ENCODE data around the gene DOCK9.

DOCK9 gene

DNA sequence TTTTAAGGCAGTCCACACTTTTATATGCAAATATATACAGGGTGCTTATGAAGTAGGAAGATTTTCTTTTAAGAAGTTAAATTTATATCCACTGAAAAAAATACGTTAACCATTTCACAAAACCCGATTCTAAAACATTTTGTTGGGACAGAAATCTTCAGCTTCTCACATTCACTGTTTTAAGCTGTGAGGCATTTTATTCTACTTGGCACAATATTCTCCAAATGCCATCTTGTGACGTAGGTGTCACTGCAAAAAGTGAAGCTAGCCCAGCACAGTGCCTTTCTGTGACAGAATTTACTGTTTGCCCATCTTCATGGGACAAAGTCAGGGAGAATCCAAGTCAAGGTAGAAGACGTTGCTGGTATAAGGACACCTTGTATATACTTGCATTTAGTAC is 130.9 kb downstream of the DOCK9 start:
- TF ChIP-seq, protein P1, sequence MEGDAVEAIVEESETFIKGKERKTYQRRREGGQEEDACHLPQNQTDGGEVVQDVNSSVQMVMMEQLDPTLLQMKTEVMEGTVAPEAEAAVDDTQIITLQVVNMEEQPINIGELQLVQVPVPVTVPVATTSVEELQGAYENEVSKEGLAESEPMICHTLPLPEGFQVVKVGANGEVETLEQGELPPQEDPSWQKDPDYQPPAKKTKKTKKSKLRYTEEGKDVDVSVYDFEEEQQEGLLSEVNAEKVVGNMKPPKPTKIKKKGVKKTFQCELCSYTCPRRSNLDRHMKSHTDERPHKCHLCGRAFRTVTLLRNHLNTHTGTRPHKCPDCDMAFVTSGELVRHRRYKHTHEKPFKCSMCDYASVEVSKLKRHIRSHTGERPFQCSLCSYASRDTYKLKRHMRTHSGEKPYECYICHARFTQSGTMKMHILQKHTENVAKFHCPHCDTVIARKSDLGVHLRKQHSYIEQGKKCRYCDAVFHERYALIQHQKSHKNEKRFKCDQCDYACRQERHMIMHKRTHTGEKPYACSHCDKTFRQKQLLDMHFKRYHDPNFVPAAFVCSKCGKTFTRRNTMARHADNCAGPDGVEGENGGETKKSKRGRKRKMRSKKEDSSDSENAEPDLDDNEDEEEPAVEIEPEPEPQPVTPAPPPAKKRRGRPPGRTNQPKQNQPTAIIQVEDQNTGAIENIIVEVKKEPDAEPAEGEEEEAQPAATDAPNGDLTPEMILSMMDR (IDR thresholded peaks at IDR 0.05; ENCODE audit: low read depth, low read length), result no peak
- DNase-seq (ENCODE audit: extremely low read depth, low read depth), result no peak

DNA sequence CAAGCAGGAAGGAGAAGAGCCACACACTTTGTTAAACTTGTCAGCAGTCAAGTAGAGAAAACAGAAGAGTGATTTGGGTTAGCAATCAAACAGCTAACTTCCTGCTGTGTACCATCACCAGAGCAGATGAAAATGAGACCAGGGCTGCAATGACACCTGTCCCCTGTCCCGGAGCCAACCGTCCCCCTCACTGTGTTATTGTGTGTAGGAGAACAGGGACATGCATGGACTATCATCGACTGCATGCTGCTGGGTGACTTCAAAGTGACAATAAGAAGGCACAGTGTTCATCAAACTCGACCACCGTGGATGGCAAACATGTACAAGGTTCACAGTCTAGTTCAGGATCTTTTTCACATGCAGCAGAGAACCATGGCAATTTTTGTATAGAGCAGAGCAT is 131.3 kb downstream of the DOCK9 start:
- no peak for DNase-seq (ENCODE audit: extremely low read depth, low read depth)
- TF ChIP-seq, protein P1 (IDR thresholded peaks at IDR 0.05; ENCODE audit: low read depth, low read length), result no peak

DNA sequence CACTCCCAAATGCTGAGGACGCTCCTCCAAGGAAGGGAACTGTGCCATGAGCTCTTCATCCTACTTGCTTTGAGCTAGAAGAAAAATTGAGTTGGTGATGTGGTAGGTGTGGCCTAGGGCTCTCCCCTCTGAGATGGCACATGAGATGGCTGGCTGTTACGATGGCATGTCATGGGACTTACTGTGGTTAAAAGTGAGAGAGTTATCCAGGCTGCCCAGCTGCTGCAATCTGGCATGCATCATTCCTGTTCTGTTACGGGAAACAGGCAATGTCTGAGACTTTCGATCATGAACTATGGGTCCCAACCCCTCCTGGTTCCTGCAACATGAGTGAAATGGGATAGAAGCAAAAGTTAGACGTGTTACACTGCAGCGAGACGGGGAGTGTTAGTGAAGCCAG is 132.1 kb downstream of the DOCK9 start:
- no peak for DNase-seq (ENCODE audit: extremely low read depth, low read depth)
- TF ChIP-seq, protein P1 (IDR thresholded peaks at IDR 0.05; ENCODE audit: low read depth, low read length), result no peak

DNA sequence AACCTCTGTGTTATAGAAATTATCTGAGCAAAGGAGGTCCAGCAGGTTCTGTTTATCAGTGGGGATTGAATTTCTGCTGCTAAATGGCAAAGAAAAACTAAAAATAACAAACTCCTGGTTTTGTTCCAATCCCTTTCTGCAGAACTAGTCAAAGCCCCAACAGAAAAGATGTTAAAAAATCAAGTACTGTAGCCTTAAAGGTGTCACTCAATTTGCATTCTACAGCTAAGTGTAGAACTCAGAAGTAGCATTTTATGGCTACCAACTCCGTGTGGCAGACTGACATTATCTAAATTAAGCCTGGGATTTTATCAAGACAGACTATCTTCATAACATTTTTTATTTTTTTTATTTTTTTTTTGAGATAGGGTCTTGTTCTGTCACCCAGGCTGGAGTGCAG is 133.8 kb downstream of the DOCK9 start:
- DNase-seq (ENCODE audit: extremely low read depth, low read depth), result no peak
- TF ChIP-seq, protein P1 (IDR thresholded peaks at IDR 0.05; ENCODE audit: low read depth, low read length), result no peak

DNA sequence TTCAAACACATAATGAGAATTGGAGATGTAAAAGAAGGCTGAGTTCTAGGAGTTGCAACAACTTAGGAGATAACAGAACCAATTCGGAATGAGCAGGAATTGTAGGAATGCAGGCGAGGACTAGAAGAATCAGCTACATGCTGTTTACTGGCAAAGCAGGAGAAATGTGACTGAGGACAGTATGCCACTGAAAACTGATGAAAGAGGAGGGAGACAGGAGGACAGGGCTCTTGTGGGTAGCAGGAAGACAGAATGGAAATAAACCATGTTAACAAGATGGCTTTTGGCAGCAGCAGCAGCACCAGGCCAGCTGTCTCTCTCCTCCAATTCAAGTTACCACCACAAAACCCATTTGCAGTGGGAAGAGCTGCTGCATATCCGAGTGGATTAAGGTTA is 134.4 kb downstream of the DOCK9 start:
- TF ChIP-seq, protein P1 (IDR thresholded peaks at IDR 0.05; ENCODE audit: low read depth, low read length), result no peak
- DNase-seq (ENCODE audit: extremely low read depth, low read depth), result no peak

DNA sequence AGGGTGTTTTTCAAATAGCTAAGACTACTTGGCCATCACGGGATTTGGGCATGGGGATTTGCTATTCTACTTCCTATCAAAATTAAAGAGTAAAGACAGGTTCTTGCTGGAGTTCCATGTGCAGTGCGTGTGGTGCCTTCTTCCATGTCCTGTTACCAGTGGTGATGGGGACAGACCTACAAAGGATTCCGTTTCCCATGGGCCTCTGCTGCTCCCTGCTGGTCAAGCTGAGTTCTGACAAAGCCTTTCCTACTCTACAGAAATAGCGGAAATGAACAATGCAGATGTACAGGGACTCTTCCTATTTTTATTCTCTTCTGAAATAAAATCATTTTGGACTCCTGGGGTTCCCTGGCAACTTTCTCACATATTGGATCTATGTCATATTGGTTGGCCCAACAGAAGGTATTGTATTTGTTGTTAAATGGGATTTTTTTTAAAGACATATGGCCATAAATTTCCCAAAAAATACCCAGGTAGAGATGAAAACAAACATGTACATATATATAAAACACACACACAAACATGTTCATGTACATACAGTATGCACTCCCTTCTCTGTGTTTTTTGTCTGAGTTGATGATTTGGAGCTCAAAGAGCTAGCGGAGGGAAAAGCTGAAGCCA is 134.9 kb downstream of the DOCK9 start:
- TF ChIP-seq, protein P1 (IDR thresholded peaks at IDR 0.05; ENCODE audit: low read depth, low read length), result peak; percentile 93
- peak; percentile 57 for DNase-seq (ENCODE audit: extremely low read depth, low read depth)

DNA sequence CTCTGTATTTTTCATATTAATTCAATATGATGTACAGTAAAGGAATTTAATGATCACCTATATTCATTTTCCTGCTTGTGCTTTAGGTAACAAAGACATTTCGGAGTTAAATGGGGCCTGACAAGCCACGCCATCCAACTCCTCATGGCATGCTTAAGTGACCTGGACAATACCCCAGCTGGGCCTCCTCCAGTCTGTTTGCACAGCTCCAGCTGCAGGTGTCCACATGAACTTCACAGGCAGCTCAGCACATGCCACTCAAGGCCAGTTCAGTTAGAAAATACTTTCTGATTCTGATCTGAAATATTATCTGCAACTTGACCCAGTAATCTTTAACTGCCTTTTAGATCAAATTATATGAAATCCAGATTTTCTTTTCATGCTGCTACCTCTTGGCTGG is 135.8 kb downstream of the DOCK9 start:
- DNase-seq (ENCODE audit: extremely low read depth, low read depth), result no peak
- TF ChIP-seq, protein P1 (IDR thresholded peaks at IDR 0.05; ENCODE audit: low read depth, low read length), result no peak

Measured in AG09319 (cell line).